ENCODE results near the gene TMEM132D. TPM values are rescaled to one million over a fixed set of nuclear protein-coding genes. Genes with fewer than 3 reads are reported as not detected.

Gene TMEM132D
- total and polyA plus RNA-seq, 2 of the 4 experiments (the other 2 are of a cell fraction) = not detected

DNA sequence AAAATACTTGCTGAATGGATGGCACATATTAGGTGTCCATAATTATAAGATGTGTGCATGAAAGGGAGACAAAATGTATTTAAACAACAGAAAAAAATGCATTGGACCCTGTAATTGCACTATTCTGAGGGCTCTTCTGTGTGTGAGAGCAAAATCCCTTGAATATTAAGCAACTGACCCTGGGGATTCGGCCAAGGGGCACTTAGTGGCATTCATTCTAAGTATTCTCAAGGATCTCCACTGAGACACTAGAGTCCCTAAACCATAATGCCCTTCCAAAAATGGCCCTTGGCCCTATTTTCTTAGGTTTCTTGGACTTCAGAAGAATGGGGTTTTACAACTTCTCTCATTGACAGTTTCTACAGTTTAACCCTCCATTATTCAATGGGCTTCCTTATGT, 662.0 kb downstream of the TMEM132D start:
- ChIA-PET CTCF (no interaction called here), POLR2A (ENCODE audit: unreplicated experiment) (no interaction called here)
- TF ChIP-seq RCOR1 (IDR thresholded peaks at IDR 0.05; ENCODE audit: insufficient replicate concordance, low read length) (no peak), NFE2L2 (IDR thresholded peaks at IDR 0.05; ENCODE audit: low read depth, low read length) (no peak), RAD21 (IDR thresholded peaks at IDR 0.05; ENCODE audit: low read length) (no peak), POLR2A (IDR thresholded peaks at IDR 0.05; ENCODE audit: low read depth, low read length) (no peak), BHLHE40 (IDR thresholded peaks at IDR 0.05; ENCODE audit: low read depth, low read length) (no peak), CHD1 (IDR thresholded peaks at IDR 0.05; ENCODE audit: low read depth, low read length) (no peak), FOS (IDR thresholded peaks at IDR 0.05; ENCODE audit: low read depth, low read length) (no peak)
- TF ChIP-seq, protein P1, sequence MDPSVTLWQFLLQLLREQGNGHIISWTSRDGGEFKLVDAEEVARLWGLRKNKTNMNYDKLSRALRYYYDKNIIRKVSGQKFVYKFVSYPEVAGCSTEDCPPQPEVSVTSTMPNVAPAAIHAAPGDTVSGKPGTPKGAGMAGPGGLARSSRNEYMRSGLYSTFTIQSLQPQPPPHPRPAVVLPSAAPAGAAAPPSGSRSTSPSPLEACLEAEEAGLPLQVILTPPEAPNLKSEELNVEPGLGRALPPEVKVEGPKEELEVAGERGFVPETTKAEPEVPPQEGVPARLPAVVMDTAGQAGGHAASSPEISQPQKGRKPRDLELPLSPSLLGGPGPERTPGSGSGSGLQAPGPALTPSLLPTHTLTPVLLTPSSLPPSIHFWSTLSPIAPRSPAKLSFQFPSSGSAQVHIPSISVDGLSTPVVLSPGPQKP (IDR thresholded peaks at IDR 0.05; ENCODE audit: borderline replicate concordance, low read depth, low read length) = no peak
- TF ChIP-seq, protein P2, sequence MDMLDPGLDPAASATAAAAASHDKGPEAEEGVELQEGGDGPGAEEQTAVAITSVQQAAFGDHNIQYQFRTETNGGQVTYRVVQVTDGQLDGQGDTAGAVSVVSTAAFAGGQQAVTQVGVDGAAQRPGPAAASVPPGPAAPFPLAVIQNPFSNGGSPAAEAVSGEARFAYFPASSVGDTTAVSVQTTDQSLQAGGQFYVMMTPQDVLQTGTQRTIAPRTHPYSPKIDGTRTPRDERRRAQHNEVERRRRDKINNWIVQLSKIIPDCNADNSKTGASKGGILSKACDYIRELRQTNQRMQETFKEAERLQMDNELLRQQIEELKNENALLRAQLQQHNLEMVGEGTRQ (IDR thresholded peaks at IDR 0.05; ENCODE audit: low read depth, low read length) = no peak
- no peak overlapping the region for H3K14ac ChIP-seq (replicated peaks; ENCODE audit: low read depth, low read length)
- H2BK20ac ChIP-seq (ENCODE audit: low read depth, low read length) = no peak overlapping the region
- H2AFZ ChIP-seq (replicated peaks; ENCODE audit: low read length, poor library complexity) = no peak overlapping the region
- no peak overlapping the region for H2BK5ac ChIP-seq (ENCODE audit: low read depth, low read length, poor library complexity, severe bottlenecking)
- H2BK15ac ChIP-seq (ENCODE audit: low read depth, low read length) = no peak overlapping the region
- dilution Hi-C loops (cut with HindIII; ENCODE audit: low sequenced_read_pairs, unreplicated experiment) = no loop called here
- in situ Hi-C loops (cut with MboI; ENCODE audit: low sequenced_read_pairs) = no loop called here
- no peaks in the 10 kb centered on the region for H4K20me1 ChIP-seq (ENCODE audit: insufficient read depth, low read length)
- H2AK9ac ChIP-seq (replicated peaks; ENCODE audit: low read depth, low read length, poor library complexity) = no peak overlapping the region
- H2BK120ac ChIP-seq (ENCODE audit: low read depth, low read length) = no peak overlapping the region
- no peak overlapping the region for H3K4me2 ChIP-seq (ENCODE audit: low read depth, low read length)
- H3K36me3 ChIP-seq (ENCODE audit: control insufficient read depth, insufficient read depth, low read length) = no peaks in the 10 kb centered on the region
- no peak overlapping the region for H3K18ac ChIP-seq (ENCODE audit: low read depth, low read length)
- ATAC-seq (ENCODE audit: low read depth) = no peak
- H3K4me3 ChIP-seq (ENCODE audit: insufficient read depth, low read depth, low read length) = no peak overlapping the region
- H3K23ac ChIP-seq (ENCODE audit: low read depth, low read length) = no peak overlapping the region
- H3K27me3 ChIP-seq (ENCODE audit: control insufficient read depth, insufficient read depth, low read length) = no peaks in the 10 kb centered on the region
- no peak overlapping the region for H2AK5ac ChIP-seq (ENCODE audit: low read depth, low read length)
- H4K5ac ChIP-seq (ENCODE audit: low read depth, low read length) = no peak overlapping the region
- intact Hi-C loops (cut with micrococcal nuclease) = no loop called here
- H3K79me1 ChIP-seq (ENCODE audit: low read depth in 1 of 2, low read length in 2 of 2) = no peaks in the 10 kb centered on the region
- no CpG with 5 or more reads among the region's 1 CpG for WGBS, 2 experiments (ENCODE audit: extremely low coverage in 2 of 2, insufficient read length in 1 of 2)
- no peak for DNase-seq
- no peak overlapping the region for H3K4ac ChIP-seq (ENCODE audit: low read depth, low read length)
- BruUV-seq (replicated peaks) = no TSS peak
- no peaks in the 10 kb centered on the region for H3K9me1 ChIP-seq (ENCODE audit: insufficient read depth, low read length)
- H3K27ac ChIP-seq (ENCODE audit: insufficient read depth, low read length) = no peak overlapping the region
- no peak overlapping the region for H4K91ac ChIP-seq (ENCODE audit: insufficient read depth, low read depth, low read length)
- H3K9me3 ChIP-seq (ENCODE audit: control insufficient read depth, insufficient read depth, low read length) = peaks cover 15% of the 10 kb centered on the region
- no peak overlapping the region for H4K8ac ChIP-seq (ENCODE audit: low read depth in 2 of 2, low read length in 2 of 2)
- no peak overlapping the region for H3K9ac ChIP-seq (ENCODE audit: low read depth, low read length)
- no peaks in the 10 kb centered on the region for H3K4me1 ChIP-seq (ENCODE audit: control insufficient read depth, insufficient read depth, low read length)
- H3K56ac ChIP-seq (ENCODE audit: extremely low read depth, insufficient read depth, low read length) = no peak overlapping the region
